CD4-positive, alpha-beta T cell treated with Interleukin-2 at 100 ng/mL for 4 hours (primary cell): Measurements from ENCODE around the gene C1orf53.

Experiments
- DNase-seq: peaks from one replicate; pipeline ENCODE4 v3.0.0-alpha.2; 2020; ENCODE audit warnings: low spot score

The C1orf53 gene

DNA sequence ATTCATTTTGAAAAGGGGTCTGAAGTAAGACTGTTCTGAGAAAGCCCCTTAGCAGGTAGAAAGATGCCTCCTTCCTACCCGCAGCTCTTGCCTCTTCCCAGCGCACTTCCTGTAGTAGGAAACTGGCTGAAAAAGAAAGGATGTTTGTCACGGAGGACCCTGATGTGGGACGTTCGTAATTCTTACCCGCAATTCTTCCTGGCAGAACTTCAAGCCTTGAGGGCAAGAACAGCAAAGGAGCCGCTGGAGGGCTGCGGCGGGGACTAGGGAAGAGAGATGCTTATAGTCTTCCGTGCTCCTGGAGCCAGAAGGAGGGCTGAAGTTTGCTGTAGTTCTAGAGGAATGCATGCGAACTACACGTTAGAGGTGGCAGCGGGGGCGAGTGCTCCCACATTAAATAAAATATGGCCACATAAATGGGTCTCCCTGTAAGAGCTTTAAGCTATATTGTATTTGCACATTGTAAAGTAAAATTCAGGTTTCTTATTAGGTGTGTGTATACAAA lies 6.3 kb downstream of the C1orf53 start:
- no peak for DNase-seq

DNA sequence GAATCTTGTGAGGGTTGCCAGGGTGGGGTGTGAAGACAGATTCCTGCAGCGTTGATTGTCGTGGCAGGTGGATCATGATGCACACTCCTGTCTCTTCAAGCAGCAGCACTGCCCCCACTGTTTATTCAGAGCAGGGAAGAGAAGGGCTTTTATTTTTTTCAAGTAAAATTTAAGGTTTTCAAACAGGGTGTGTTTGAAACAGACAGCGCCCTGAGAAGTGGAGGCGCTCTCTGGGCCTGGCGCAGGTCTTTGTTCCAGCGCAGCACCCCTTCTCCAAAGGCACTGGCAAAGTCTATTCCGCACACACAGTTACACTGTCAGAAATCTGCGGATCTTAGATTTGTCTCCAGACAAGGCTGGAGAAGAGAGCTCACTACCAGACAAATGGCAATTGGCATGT lies 7.0 kb downstream of the C1orf53 start:
- DNase-seq, result no peak

DNA sequence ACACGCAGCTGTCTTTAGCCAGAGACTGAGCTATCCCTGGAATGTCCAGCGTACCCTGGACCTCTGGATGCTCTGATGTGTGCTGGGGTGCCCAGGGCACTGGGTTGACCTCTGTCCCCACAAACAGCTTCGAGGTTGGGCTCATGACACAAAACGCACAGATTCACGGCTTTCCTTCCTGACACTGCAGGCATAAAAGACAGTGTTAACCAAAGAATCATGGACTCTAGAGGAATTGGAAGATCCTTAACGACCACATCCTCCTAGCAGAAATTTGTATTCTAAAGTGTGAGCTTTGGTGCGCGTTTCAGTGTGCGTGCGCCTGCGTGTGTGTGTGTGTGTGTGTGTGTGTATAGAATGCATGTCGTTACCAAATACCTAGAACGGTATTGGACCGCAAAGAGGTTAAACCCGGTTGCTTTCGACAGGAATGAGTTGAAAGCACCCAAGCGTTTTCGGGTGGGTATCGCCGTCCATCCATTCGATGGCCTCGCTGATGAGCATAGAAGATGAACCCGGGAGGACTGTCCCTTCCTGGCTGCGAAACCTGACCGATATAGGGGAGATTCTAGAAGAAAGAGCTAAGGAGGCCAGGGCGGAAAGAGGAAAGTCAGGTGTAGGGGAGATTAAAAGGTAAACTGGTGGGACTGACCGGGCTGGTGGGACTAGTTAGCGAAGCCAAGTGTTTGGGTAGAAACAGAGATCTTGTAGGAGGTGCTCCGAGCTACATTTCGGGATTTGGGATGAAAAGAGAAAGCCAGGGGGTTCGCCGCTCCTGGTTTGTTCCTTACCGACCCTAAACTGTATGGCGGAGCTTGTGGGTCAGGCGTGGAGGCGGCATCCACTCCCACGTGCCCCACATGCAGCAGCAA lies 7.9 kb downstream of the C1orf53 start:
- DNase-seq, result no peak

DNA sequence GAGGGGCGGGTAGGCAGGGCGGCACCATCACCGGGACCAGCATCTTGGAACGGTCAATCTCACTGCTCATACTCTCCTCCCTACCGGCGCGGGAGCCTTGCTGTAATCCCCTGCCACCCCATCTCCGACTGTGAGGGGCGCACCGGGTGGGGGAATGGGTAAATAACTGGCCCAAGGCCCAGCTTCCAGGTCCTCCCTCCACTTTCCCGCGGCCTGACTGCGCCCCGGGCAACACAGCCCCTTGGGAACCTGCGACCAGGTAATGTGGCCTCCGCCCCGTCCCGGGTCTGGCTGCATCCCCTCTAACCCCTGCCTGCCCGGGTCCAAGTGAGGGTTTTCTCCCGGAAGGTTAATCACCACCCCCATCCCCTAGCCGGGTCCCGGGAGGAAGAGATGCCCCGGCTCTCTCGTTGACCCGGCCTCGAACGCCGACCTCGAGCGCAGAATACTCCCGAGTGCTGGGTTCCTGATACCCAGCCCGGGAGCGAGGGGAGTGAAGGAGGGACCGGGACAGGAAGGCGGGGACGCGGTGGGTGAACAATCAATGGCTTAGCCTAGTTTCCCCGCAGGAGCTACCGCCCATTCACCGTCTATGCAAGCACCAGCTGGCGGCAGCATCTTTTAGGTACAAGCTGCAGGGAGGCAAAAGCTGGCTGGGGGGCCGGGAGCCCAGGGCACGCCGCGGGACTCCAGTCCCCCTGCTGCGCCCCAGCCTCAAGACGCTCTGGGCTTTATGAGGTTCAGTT lies 8.9 kb downstream of the C1orf53 start:
- no peak for DNase-seq

DNA sequence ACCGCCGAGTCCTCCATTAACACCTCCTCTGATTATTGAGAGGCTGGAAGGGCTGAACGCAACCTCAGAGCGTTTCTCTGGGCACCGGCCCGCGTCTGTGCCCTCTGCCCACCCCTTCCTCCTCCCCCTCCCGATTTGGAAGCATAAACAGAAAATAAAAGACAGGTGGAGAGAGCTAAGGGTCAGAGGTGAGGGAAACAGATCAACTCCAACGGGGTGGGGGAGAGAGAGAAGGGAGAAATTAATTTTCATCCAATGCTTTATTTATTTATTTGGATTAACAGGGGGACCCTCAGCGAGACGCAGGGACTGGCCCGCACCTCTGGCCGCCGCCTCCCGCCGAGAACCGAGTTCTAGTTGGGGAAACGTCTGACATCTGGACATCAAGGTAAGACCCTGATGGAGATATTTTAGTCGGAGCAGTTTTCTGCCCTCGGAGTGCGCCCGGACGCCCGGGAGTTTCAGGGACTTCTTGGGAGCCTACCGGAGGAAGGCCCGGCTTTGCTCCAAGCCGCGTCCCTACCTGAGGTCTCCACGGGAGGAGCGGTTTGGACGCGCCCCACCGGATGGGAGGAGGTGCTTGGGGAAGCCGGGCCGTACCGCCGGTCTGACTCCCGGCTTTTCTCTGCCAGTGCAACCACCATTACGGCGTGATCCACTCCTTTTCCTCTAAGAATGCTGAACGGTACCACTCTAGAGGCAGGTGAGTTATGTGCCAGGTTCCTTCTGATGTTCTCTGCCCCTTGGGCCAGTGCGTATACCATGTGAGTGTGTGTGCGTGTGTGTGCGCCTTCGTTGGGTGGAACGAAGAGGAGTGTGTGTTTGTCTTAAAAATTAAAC lies 9.6 kb downstream of the C1orf53 start:
- no peak for DNase-seq

DNA sequence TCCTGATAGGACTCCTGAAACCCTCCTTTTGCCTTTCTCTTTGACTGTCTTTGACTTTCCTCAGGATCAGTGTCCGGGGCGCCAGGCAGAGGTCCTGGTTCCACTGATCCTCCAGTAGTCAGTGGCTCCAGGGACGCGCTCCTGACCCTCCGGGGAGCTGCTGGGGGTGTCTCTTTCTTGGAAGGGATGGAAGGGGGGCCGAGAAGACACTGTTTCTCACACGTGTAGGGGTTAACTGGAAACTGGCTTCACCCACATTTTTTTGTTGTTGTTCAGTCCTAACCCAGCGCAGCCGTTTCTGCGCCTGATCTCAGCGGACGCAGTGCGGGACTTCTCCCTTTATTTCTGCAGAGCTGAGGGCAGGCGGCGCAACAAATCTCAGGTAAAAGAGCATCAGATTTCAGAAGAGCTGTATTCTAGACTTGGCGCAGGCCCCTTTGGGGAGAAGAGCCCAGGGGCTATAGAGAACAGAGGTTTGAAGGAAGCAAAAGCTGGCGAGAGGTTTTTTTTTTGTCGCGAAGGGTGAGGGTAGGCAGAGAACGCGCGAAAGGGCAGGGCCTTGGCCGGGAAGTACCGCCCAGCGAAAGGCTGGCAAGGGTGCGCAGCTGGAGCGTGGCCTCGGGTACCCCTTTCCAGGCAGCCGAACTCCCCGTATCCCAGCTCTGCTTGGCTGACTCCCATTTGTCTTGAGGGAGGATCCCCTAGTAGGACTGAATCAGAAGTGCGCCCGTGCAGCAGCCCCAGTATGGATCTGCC lies 10.5 kb downstream of the C1orf53 start:
- no peak for DNase-seq

DNA sequence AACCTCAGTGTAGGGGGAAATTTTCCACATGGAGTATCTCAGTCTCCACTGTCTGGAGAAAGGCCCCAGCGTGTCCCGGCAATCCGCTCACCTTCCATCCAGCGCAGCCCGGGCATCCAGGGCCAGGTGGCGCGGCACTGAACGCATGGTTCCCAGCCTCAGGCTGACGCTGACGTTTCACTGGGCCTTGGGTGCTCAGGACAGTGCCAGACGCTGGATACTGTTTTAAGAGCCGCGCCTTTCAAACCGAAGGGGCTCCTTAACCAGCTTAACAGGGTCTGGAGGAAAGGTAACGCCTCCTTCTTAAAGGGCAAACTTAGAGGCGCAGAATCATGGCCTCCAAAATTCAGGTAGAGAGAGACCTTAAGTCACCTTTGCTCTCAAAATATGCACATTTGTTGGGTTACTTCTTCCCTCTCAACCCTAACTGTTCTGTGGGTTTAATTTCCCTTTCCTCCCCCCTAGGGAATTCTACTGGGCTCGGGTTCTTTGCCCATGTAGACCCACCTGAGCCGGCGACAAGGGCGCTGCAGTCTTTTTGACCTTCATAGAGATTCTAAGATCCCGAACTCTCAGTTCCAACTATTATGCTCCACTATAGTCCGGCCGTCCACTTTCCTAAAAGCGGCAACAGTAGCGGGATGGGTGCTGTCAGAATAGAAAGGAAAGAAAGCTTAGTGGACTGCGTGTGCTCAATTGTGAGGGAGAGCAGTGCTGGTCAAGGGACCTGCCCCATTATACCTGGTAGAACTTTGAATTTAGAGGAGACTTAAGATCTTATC lies 11.3 kb downstream of the C1orf53 start:
- DNase-seq, result no peak

DNA sequence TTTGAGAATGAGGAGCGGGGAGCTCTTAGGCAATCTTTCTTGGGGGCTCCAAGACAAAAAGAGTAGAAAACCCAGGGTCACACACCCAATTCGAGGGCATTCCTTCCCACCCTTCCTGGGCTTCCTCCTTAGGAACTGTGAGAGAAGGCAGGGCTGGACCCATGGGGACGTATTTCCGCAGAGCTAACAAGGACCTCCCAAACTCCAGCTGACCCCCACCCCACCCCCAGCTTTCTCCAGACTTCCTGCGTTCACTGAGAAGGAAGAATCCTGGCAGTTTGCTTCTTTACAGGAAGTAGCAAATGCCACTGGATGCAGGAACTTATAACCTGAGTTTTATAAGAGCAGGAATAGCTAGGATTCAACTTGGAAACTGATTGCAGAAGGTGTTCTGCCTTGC lies 12.1 kb downstream of the C1orf53 start:
- no peak for DNase-seq

DNA sequence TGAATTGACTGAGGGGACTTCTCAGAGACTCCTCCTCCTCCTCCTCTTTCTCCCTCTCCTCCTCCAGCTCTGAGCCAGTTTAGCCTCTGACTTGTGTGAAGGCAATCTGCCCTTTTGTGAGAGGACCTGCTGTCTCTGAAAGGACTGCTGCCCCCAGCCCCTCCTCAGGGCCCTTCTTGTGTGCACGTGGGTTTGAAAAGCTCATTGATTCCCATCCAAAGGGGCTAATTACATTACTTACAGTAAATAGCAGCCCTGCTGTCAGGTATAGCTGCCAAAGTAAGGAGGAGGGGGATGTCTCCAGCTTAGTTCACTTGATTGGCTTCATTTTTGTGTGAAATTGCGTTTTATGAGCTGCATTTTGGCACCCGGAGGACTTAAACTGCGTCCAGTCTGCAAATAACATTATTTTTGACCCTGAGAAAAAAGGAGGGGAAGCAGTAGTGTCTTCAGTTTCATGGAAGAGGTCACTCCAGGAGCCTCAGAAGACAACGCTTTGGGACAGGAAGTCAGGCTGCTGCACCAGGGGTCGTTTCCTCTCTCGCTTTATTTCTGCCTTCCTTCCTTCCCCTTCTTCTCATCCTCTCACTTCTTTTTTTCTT lies 12.9 kb downstream of the C1orf53 start:
- no peak for DNase-seq

DNA sequence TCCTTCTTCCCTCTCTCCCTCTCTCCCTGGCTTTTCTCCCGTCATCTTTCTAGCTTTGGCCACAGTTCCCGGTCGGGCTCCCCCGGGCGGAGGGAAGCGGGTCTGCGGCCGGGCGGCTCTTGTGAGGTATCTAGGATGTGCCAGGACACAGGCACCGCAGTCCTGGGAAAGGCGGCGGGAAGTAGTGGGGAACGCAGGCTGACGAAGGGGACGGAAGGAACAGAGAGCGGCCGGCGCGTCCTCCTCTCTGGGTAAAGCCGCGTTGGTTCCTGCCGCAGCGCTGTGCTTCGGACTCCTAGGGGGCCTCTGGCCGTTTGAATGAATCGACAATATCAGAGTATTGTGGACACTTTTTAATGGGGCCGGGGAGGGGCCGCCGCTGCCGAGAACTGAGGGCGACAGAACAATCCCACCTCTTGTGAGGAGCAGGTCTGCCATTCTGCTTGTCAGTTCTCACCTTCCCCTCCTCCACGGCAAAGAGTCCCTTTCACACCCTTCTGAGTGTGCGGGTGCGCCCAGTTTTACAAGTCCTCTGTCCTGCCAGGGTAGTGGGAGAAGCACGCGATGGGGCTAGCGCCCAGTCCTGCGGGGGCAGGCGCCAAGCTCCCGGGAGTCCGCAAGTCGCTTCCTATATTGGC lies 13.6 kb downstream of the C1orf53 start:
- DNase-seq, result no peak

DNA sequence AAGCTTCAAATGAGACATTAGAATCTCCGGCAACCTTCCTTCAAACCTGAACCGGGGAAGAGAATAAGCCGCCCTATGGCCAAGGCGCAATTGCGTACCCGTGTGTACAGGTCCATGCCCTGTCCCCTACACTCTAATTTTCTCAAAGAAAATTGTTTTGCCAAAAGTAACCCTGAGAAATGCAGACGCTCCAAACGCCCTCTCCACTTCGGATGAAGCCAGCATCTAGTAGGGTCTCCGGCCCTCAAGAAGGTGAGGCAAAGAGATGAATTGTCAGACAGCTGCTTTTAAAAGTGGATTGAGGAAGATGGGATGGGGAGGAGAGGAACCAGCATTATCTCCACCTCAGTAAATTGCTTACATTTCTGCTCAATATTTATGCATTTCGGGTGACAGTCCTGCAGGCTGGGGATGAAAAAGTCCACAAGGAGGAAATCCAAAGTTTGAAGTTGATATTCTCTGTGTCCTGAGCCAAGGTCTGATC lies 14.1 kb downstream of the C1orf53 start:
- DNase-seq, result no peak

DNA sequence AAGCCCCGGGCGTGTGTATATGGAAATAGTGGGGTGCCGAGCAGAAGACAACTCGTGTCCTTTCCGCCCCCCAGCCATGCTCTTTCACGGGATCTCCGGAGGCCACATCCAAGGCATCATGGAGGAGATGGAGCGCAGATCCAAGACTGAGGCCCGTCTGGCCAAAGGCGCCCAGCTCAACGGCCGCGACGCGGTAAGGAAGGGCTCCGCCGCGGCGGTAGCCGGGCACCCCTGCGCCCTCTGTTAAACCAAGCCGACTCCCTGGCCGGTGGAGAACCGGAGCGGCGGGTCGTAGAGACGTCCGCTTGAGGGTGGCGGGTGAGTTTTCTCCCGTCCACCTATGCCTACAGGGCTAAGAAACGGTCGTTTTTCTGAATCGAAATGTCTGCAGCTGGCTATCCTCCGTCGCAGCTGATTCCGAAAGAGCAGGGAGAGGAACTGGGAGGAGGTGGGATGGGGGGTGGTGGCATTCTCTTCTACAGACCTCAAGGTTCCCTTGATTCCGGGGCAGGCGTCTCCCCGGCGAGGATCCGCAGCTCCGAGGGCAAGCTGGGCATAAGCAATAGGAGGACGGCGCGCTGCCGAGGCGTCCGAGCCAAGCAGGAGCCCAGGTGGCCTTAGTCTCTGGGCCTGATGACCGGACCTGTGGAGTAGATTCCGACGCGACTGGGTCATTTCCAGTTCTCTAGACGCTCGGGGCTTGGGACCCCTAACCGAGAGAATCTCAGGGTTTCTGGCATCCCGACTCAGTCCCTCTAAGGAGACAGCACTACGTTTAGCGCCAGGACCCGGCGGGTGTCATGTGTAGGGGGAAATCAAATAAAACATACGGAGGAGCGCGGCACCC lies 15.6 kb downstream of the C1orf53 start:
- no peak for DNase-seq

DNA sequence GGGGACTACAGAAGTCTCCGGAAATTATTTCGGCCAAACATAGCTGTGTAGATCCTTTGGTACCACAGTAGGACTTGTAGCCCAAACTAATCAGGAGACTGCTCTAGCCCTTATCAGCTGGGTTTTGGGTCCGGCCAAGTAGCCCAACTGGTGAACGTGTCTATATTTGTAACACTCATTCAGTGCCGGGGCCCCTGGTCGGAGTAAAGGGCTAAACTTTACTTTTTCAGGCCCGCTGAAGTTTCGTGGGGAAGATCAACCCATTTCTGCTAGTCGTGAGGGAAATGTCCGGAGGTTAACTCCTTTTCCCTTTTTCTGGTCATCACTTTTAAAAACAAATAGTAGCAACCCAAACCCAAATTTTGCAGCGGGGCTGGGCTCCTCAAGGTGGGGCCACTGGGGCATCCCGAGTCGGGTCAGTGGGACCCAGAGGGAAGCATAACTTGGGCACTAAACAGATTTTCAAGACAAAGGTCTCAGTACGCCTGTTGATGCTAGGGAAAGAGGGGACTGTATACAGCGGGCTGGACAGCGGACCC lies 16.4 kb downstream of the C1orf53 start:
- DNase-seq, result no peak

DNA sequence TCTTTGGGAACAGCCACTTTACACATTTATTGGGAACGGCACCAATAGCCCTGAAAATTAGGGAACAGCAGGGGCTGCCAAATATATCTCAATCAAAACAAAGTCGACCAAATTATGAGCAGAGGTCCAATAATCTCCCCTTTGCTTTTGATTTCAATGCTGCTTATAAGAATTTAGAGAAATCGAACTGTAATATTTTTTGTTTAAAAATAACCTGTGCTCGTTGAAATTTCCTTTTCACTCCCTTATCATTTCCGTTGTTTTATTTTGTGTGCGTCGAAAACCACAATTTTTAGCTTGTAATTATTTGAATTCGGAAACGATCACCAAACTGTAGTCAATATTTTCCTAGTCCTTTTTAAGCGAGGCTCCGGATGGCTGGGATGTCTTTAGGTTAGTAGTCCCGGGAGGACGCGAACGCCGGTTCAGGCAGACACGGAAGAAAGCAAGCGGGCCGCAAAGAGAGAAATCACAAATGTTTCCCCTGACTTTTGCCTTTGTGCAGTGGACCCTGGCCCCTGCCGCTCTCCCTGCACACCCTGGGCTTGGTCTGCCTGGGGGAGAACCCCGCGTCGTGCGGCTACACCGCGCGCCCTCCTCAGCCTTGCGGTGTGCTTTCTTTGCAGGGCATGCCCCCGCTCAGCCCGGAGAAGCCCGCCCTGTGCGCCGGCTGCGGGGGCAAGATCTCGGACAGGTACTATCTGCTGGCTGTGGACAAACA lies 17.1 kb downstream of the C1orf53 start:
- no peak for DNase-seq

DNA sequence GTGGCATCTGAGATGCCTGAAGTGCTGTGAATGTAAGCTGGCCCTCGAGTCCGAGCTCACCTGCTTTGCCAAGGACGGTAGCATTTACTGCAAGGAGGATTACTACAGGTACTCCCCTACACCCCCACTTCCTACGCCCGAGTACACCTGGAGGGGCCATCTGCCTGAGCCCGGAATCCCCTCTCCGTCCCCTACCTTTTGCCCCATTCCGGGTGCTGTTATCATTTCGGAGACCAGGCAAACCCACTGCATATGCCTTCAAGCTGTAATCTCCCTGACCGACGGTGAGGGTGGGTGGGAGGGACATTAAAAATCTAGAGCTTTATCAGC lies 17.6 kb downstream of the C1orf53 start:
- no peak for DNase-seq

DNA sequence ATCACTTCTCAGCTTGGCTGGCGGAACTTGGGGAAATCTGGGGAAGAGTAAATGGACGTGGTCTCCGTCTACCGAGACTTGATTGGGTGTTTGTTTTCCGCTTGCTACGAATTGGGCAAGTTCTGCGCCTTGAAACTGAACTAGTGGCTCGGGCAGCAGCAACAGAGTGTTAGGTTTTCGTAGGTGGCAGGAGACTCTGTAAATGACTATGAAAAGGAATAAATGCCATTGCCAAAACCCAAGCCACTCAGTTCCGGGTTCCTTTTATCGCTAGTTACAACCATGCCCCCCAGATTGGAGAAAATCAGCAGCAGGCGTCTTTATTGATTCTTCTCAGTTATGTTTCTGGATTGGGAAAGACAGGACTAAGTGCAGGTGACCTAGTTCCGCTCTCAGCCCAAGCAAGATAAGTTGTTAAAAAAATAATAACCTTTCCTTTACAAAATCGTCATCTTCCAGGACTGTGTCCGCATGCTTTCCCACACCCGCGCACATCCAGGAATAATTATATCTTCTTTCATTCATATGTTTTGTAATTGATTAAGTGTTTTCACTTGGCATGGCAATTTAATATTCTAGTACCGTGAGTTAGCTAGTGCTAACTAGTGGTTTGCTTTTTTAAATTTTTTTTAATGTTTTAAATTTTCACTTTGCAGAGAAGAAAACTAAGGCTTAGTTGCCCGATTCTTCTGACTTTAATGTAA lies 18.1 kb downstream of the C1orf53 start:
- DNase-seq, result no peak
